ENCODE data around the gene IFITM1.

DNA sequence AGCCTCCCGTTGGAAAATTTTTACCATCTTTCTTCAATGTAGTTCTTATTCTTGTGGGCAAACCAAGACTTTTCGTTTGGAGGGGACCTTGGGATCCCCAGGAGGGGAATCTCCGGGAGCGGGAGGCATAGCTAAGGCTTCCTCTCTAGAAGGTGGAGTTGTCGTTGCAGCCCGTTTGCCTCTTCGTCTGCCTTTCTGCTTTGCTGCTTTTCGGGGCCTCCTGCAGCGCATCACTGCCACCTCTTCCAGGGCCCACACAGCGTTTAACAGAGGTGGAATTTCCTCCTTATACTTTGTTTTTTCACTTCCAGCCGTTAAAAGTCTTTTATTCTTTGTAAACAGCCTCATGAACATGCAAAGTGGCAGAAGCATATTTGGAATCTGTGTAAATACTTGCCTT lies 10.3 kb downstream of the IFITM1 start:
- TF ChIP-seq, protein P1, sequence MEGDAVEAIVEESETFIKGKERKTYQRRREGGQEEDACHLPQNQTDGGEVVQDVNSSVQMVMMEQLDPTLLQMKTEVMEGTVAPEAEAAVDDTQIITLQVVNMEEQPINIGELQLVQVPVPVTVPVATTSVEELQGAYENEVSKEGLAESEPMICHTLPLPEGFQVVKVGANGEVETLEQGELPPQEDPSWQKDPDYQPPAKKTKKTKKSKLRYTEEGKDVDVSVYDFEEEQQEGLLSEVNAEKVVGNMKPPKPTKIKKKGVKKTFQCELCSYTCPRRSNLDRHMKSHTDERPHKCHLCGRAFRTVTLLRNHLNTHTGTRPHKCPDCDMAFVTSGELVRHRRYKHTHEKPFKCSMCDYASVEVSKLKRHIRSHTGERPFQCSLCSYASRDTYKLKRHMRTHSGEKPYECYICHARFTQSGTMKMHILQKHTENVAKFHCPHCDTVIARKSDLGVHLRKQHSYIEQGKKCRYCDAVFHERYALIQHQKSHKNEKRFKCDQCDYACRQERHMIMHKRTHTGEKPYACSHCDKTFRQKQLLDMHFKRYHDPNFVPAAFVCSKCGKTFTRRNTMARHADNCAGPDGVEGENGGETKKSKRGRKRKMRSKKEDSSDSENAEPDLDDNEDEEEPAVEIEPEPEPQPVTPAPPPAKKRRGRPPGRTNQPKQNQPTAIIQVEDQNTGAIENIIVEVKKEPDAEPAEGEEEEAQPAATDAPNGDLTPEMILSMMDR (IDR thresholded peaks at IDR 0.05; ENCODE audit: low read length) = no peak
- TF ChIP-seq EZH2 (IDR thresholded peaks at IDR 0.05; ENCODE audit: borderline replicate concordance, low read length) = no peak
